Measurements from ENCODE around the gene MT1F.

The MT1F gene

GRCh38 chr16:56625943-56626654, 31.7 kb upstream of the MT1F start:
- no peak for DNase-seq

GRCh38 chr16:56626685-56627084, 31.1 kb upstream of the MT1F start:
- DNase-seq: no peak

- no peak for DNase-seq
Observed at GRCh38 chr16:56628486-56629350, 29.0 kb upstream of the MT1F start.

GRCh38 chr16:56629531-56629930, 28.2 kb upstream of the MT1F start:
- DNase-seq: no peak

GRCh38 chr16:56630134-56630533, 27.6 kb upstream of the MT1F start:
- DNase-seq: no peak

- DNase-seq: no peak
Observed at GRCh38 chr16:56631197-56631596, 26.6 kb upstream of the MT1F start.

- DNase-seq: no peak
Observed at GRCh38 chr16:56631832-56632155, 26.0 kb upstream of the MT1F start.

- no peak for DNase-seq
Observed at GRCh38 chr16:56632156-56632847, 25.5 kb upstream of the MT1F start, which contains the start of gene MT1M. TSS of gene MT1M (plus strand) at chr16:56632659. CDS start at chr16:56632732, 73 bp downstream.

GRCh38 chr16:56632848-56633365, 24.9 kb upstream of the MT1F start:
- DNase-seq: no peak

- no peak for DNase-seq
Observed at GRCh38 chr16:56633535-56633934, 24.2 kb upstream of the MT1F start.

GRCh38 chr16:56634715-56635440, 22.9 kb upstream of the MT1F start:
- no peak for DNase-seq

- no peak for DNase-seq
Observed at GRCh38 chr16:56635441-56635967, 22.3 kb upstream of the MT1F start.

GRCh38 chr16:56636616-56637413, 20.9 kb upstream of the MT1F start:
- no peak for DNase-seq

GRCh38 chr16:56637814-56638750, 19.7 kb upstream of the MT1F start, which contains the start of gene MT1A:
TSS of gene MT1A (plus strand) at chr16:56638666. CDS start at chr16:56638739, 73 bp downstream.
- DNase-seq: peak; percentile 29 to 40

- DNase-seq: no peak
Observed at GRCh38 chr16:56639045-56639444, 18.7 kb upstream of the MT1F start.

- no peak for DNase-seq
Observed at GRCh38 chr16:56640076-56640475, 17.7 kb upstream of the MT1F start.

- no peak for DNase-seq
Observed at GRCh38 chr16:56641166-56641565, 16.6 kb upstream of the MT1F start.

GRCh38 chr16:56643080-56643778, 14.5 kb upstream of the MT1F start:
- peak; percentile 81 to 83 for DNase-seq

- DNase-seq: no peak
Observed at GRCh38 chr16:56643833-56644232, 13.9 kb upstream of the MT1F start.

GRCh38 chr16:56645311-56645710, 12.4 kb upstream of the MT1F start:
- no peak for DNase-seq

All from activated CD4-positive, alpha-beta T cell treated with anti-CD3 and anti-CD28 coated beads, Interleukin-2, amount 50 U/mL, for 48 hours (primary cell).